Measurements from ENCODE around the gene DAAM1.

GRCh38 chr14:59229653-59230406 lies 41.4 kb downstream of the DAAM1 start:
- TF ChIP-seq E2F1 (CRISPR knock-in tag; IDR thresholded peaks at IDR 0.05) (no peak), CTCF (IDR thresholded peaks at IDR 0.05) (no peak), IRF1 (CRISPR knock-in tag; IDR thresholded peaks at IDR 0.05) (no peak), MAX (CRISPR knock-in tag; IDR thresholded peaks at IDR 0.05) (no peak), ZNF121 (CRISPR knock-in tag; IDR thresholded peaks at IDR 0.05) (no peak), SMAD3 (CRISPR knock-in tag; IDR thresholded peaks at IDR 0.05; ENCODE audit: borderline replicate concordance) (no peak), NR1H2 (CRISPR knock-in tag; IDR thresholded peaks at IDR 0.05) (no peak), CREB1 (CRISPR knock-in tag; IDR thresholded peaks at IDR 0.05) (no peak), USF2 (CRISPR knock-in tag; IDR thresholded peaks at IDR 0.05) (no peak), NFYB (CRISPR knock-in tag; conservative IDR thresholded peaks at IDR 0.05; ENCODE audit: low read depth) (no peak), HMGXB4 (CRISPR knock-in tag; IDR thresholded peaks at IDR 0.05) (no peak)
